Measurements from ENCODE around the gene NFKBIE.

The NFKBIE gene

DNA sequence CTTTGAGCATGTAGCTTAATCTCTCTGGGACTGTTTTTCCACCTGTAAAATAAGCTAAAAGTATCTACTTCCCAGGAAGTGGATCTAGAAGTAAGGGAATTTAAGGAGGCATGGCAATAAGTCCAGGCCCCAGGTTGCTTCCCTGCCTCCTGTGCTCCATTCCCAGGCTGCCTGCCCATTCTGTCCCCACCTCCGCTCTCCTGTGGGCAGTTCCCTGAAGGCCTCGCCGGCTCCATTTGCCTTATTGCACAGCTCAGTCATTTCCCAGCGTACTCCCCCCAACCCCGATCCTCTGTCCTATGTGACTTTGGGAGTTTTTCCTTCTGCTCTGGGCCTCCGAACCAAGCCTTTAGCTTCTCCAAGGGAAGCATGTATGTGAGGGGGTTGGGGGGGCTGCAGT lies 37.3 kb downstream of the NFKBIE start:
- DNase-seq (ENCODE audit: insufficient read length) (no peak), FAIRE-seq (no peak)
- TF ChIP-seq POLR2AphosphoS5 (IDR thresholded peaks at IDR 0.05; ENCODE audit: low read depth, low read length) (no peak), TAF1 (IDR thresholded peaks at IDR 0.05; ENCODE audit: borderline replicate concordance, low read depth, low read length) (no peak), POLR2A (IDR thresholded peaks at IDR 0.05; ENCODE audit: low read depth, low read length) (no peak)

DNA sequence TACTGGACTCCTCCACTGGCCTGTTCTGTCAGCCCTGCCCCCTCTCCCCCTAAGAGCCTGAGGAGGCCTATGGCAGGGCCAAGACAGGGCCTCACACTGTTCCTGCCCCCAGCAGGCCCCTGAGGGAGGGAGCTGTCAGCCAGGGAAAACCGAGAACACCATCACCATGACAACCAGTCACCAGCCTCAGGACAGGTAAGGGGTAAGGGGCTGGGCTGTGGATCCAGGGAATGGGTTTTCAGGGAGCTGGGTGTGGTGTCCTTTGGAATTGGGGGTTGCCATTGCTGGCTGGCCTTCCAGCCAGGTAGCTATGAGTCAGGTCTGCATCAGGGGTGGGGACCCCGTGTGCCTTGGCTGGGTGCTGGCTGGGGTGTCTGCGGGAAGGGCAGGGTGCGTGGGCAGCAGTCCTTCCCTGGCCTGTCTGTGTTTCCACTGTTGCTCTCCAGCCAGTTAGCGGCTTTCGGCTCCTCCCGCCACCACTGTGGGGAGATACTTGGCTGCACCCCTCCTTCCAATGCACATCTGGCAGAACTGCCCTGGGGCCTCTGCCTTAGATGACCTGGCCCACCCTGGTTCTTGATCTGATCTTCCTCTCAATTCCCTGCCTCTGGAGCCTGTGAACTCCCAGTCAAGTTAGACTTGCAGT lies 38.1 kb downstream of the NFKBIE start:
- FAIRE-seq (no peak), DNase-seq (ENCODE audit: insufficient read length) (no peak)

DNA sequence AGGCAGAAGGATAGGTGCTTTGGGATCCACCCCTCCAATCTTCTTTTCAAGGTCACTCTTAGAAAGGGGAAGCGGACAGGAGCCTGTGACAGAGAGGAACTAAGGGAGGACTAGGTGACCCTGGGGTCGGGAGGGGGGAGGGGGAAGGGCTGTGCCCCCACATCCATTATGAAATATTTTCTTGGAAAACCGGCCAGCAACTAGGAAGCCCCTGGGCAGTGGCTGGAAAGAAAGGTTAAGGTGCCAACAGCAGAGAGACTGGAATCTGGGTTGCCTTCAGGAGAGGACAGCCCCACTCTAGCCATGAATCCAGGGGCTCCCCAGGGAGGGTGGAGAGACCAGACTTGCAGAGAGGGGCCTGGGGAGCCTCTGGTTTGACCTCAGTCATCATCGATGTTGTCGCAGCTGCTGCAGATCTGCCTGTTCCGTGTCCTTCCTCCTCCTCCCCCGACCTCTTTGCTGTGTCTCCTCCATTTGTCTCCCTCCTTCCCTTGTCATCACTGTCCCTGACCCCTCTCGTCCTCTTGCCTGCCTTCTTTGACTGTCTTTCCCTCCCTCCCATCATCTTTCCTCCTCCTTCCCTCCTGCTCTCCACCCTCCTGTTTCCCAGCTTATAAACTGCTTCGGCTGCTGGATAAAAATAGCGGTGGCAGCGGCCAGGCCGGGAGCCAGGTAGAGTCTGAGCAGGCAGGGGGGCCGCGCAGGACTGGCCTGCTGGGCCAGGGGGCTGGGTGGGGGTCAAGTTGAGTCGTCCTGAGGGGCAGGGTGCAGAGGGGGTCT lies 38.8 kb downstream of the NFKBIE start:
- no peak for FAIRE-seq
- TF ChIP-seq POLR2AphosphoS5 (IDR thresholded peaks at IDR 0.05; ENCODE audit: low read depth, low read length) = no peak
- no peak for TF ChIP-seq TAF1 (IDR thresholded peaks at IDR 0.05; ENCODE audit: borderline replicate concordance, low read depth, low read length)
- TF ChIP-seq POLR2A (IDR thresholded peaks at IDR 0.05; ENCODE audit: low read depth, low read length) = no peak
- no peak for DNase-seq (ENCODE audit: insufficient read length)

More for the DNA sequence above, 38.1 kb downstream of the NFKBIE start:
- no peak for TF ChIP-seq TAF1 (IDR thresholded peaks at IDR 0.05; ENCODE audit: borderline replicate concordance, low read depth, low read length)
- no peak for TF ChIP-seq POLR2A (IDR thresholded peaks at IDR 0.05; ENCODE audit: low read depth, low read length)
- TF ChIP-seq POLR2AphosphoS5 (IDR thresholded peaks at IDR 0.05; ENCODE audit: low read depth, low read length) = no peak

DNA sequence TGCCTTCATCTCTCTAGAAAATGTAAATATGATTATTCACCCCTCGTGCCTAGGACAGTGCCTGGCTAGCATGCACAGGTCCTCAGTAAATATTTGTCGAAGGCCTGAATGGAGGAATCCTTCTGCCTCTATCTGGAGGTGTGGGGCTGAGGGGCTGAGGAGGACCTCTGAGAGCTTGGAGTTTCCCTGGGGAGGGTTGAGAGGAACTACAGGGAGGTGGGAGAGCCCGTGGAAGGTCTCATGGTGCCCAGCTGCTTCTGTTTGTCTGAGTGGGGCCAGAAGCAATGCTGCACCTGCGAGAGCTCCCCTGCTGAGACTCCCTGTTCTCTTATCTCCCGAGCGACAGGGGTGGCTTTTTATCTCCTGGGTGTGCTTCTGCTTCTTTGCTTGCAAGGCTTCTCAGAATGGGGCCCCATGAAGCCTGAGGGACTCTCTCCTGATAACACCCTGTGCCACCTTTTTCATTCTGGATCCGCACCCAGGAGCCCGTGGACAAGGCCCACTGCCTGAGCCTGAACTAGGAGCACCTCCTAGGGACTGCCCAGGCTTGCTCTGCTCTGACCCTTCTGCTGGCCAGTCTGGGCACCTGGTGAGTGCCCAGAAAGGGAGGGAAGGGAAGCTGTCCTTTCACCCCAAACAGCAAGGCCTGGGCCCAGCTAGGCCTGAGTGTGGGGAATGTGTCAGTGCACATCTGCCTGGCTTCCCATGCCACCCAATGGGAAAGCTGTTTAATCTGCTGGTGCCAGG lies 39.6 kb downstream of the NFKBIE start:
- TF ChIP-seq POLR2AphosphoS5 (IDR thresholded peaks at IDR 0.05; ENCODE audit: low read depth, low read length) = no peak
- no peak for TF ChIP-seq POLR2A (IDR thresholded peaks at IDR 0.05; ENCODE audit: low read depth, low read length)
- TF ChIP-seq TAF1 (IDR thresholded peaks at IDR 0.05; ENCODE audit: borderline replicate concordance, low read depth, low read length) = no peak
- FAIRE-seq = no peak
- no peak for DNase-seq (ENCODE audit: insufficient read length)

DNA sequence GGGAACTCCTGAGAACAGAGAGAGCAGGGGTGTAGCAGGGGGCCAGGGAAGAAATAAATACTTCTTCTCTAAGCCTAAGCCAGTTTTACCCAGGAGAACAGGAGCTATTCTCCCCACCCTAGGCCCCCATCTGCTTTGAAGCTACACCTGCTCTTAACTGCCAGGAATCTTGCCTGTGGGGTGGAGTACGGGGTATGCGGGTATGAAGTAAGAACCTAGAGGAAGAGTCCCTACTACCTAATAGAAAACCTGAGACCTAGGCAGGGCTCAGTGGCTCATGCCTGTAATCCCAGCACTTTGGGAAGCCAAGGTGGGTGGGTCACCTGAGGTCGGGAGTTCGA lies 40.4 kb downstream of the NFKBIE start:
- no peak for TF ChIP-seq POLR2AphosphoS5 (IDR thresholded peaks at IDR 0.05; ENCODE audit: low read depth, low read length)
- TF ChIP-seq TAF1 (IDR thresholded peaks at IDR 0.05; ENCODE audit: borderline replicate concordance, low read depth, low read length) = no peak
- no peak for TF ChIP-seq POLR2A (IDR thresholded peaks at IDR 0.05; ENCODE audit: low read depth, low read length)
- no peak for DNase-seq (ENCODE audit: insufficient read length)
- no peak for FAIRE-seq

DNA sequence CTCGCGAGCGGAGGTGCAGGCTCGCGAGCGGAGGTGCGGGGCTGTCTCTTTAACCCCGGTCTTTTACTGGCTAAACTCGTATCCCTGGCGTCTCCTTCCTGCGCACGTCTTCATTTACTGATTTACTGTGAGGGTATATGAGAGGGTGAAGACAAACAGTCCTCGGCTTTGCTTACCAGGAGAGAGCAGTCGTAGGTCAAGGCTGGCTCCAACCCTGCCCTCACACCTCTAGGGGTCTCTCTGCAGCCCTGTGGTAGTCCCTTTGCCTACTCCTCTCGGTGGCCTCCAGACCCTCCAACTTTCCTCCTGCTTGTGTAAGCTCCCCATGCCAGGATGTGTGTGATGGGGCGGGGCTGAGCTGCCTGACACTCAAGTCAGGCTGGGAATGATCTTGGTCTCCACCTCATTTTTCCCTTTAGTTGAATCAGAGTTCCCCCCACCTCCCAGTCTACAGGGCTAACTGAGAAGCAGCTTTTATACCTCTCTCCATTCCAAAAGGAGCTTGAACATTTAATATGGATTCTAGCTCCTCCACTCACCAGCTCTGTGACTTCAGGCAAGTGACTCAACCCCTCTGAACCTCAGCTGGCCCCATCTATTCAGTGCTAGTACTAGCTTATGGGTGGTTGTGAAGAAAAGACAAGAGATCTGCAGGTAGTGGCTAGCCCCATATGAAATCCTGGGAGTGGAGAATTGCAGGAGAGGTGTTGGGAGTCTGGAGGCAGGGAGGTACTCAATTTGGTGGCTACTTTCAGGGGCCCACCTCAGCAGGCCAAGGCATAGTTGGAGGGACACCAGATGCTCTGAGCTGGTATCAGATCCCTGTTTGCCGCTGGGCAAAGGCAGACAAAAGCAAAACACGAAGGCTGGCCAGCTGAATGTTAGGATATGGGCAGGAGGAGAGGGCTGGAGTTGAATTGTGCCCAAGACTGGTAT lies 41.1 kb downstream of the NFKBIE start:
- DNase-seq (ENCODE audit: insufficient read length) (no peak), FAIRE-seq (peak; percentile 71)
- peak; percentile 2; the same call in 1 of the 2 replicates for TF ChIP-seq POLR2AphosphoS5 (IDR thresholded peaks at IDR 0.05; ENCODE audit: low read depth, low read length)
- TF ChIP-seq POLR2A (IDR thresholded peaks at IDR 0.05; ENCODE audit: low read depth, low read length) = no peak

DNA sequence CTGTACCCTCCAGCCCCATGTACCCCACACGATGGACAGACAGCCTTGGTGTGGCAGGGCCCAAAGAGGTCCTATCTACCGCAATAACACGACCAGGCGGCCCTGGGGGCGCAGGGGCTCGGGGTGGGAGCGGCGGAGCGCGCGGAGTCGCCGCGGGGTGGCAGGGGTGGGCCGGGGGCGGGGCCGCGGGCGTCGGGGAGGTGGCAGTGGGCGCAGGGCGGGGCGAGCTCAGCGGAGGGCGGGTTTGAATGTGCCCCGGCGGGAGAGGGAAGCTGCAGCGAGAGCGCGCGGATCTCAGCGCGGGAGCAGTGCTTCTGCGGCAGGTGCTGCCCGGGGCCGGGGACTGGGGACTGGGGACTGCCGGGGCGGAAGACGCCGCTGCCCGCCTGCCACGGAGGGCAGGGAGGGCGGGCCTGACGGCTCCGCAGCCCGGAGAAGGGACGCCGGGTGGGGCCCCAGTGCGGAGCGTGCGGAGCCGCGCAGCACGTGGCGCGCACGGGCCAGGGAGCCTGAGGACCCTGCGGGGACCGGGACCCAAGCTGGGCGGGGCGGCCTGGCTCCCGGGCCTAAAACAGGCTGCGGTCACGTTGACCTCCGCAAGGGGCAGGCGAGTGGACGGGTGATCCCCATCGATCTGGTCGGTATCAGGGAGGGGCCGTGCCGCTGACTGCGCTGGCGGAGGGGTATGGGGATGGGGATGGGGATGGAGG lies 41.9 kb downstream of the NFKBIE start, which contains the start of gene SLC29A1:
Gene SLC29A1 (plus strand): TSS at position 277 of the 710 bp plus-strand sequence. CDS start 3,719 bp downstream, outside the sequence.
- FAIRE-seq (peak; percentile 67), DNase-seq (ENCODE audit: insufficient read length) (peak; percentile 93)
- TF ChIP-seq POLR2AphosphoS5 (IDR thresholded peaks at IDR 0.05; ENCODE audit: low read depth, low read length) (peak; percentile 36), POLR2A (IDR thresholded peaks at IDR 0.05; ENCODE audit: low read depth, low read length) (peak; percentile 68), TAF1 (IDR thresholded peaks at IDR 0.05; ENCODE audit: borderline replicate concordance, low read depth, low read length) (0 out of 2 replicates have a peak, but pooled peaks have one; percentile 20)

DNA sequence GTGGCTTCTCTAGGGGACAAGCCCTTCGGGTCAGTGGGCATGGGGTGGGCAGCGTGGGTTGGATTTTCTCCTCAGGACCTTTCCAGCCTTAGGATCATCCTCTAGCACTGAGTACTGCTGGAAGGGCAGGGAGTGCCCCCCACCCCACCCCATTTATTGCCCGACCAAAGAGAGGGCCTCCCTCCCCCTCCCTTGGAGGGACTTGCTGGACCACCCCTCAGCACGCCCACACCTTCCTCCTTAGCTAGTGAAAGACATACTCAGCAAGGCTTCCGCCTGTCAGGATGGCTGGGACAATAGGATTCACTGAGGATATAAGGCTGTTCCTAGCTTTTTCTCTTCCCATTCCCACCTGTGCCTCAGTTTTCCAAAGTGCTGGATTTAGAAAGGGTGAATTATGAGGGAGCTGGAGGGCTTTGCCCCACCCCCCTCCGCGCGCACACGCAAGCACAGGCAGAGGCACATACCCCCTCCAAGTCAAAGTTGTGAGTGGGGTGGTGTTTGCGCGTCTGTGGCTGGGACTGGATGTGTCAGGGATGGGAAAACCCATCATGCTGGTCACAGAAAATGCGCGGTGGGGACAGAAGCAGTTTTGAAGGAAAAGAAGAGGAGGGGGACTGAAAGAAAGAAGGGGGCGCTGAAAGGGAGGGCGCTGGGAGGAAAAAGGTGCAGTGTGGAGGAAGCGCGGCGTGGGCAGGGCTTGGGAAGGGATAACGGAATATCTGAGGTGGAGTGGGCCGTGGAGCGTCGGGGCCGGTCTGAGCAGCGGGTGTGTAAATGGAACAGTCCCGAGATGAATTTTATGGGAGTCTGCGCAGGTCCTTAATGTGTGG lies 42.6 kb downstream of the NFKBIE start:
- no peak for FAIRE-seq
- no peak for TF ChIP-seq POLR2A (IDR thresholded peaks at IDR 0.05; ENCODE audit: low read depth, low read length)
- no peak for TF ChIP-seq POLR2AphosphoS5 (IDR thresholded peaks at IDR 0.05; ENCODE audit: low read depth, low read length)
- TF ChIP-seq TAF1 (IDR thresholded peaks at IDR 0.05; ENCODE audit: borderline replicate concordance, low read depth, low read length) = no peak
- no peak for DNase-seq (ENCODE audit: insufficient read length)

DNA sequence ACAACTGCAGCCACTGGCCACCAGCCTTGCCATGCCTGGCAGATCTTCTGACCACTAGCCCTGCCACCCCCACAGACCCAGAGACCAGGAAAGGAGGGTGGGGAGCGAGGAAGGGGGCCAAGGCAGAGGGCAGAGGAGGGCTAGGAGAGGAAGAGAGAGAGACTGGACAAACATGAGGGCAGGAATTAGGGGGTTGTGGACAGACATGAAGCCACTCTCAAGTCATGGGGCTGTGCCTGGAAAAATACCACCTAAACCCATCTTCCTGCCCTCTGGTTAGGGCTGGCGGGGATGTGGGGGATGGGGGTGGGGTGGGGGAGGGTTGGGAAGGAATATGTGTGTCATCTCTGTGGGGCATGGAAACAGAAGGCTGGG lies 43.4 kb downstream of the NFKBIE start:
- no peak for DNase-seq (ENCODE audit: insufficient read length)
- TF ChIP-seq POLR2AphosphoS5 (IDR thresholded peaks at IDR 0.05; ENCODE audit: low read depth, low read length) (no peak), POLR2A (IDR thresholded peaks at IDR 0.05; ENCODE audit: low read depth, low read length) (no peak), TAF1 (IDR thresholded peaks at IDR 0.05; ENCODE audit: borderline replicate concordance, low read depth, low read length) (no peak)
- FAIRE-seq = no peak

Measured in GM12892 (cell line).